AG09319 (cell line): ENCODE data around the gene MARK4.

Experiments
- DNase-seq: peaks from one replicate; pipeline ENCODE4 v3.0.0-alpha.2; 2010; ENCODE audit warnings: low read depth; ENCODE audit errors: extremely low read depth
- CTCF ChIP-seq: IDR thresholded peaks from 2 replicates; pipeline ENCODE4 v1.5.1; 2011; ENCODE audit warnings: low read depth, mild to moderate bottlenecking, inconsistent platforms, low read length, moderate library complexity

Gene MARK4

GRCh38 chr19:45250832-45251451, at the start of gene MARK4:
TSS of gene MARK4 (plus strand) at chr19:45251271. CDS start at chr19:45251589, 318 bp downstream.
- DNase-seq: peak; percentile 14
- no peak for TF ChIP-seq CTCF

- no peak for DNase-seq
- no peak for TF ChIP-seq CTCF
Observed at GRCh38 chr19:45202637-45203036, 48.4 kb upstream of the MARK4 start.

GRCh38 chr19:45205810-45206209, 45.3 kb upstream of the MARK4 start:
- no peak for TF ChIP-seq CTCF
- no peak for DNase-seq

- TF ChIP-seq CTCF: no peak
Observed at GRCh38 chr19:45206328-45206727, 44.7 kb upstream of the MARK4 start.

GRCh38 chr19:45211751-45212381, 39.2 kb upstream of the MARK4 start:
- TF ChIP-seq CTCF: no peak
- no peak for DNase-seq

More at GRCh38 chr19:45206328-45206727, 44.7 kb upstream of the MARK4 start:
- no peak for DNase-seq

- TF ChIP-seq CTCF: no peak
- DNase-seq: no peak
Observed at GRCh38 chr19:45213031-45213430, 38.0 kb upstream of the MARK4 start.

GRCh38 chr19:45215391-45216191, 35.5 kb upstream of the MARK4 start:
- no peak for TF ChIP-seq CTCF
- DNase-seq: no peak
